Stomach (tissue), 4 donors: Measurements from ENCODE around the gene BCAP29.

Experiments used
- EP300 ChIP-seq: sonication (generic); formaldehyde crosslinking; IDR thresholded peaks from one replicate; pipeline ENCODE4 v1.6.1; 2017; ENCODE audit warnings: antibody characterized with exemption
- POLR2A ChIP-seq, 4 donors: fragments of 450-650 bp; IDR thresholded peaks; one replicate each; pipeline ENCODE4 v1.6.1; 2016; ENCODE audit warnings: antibody characterized with exemption in 4 of 4, control low read depth in 2 of 4, mild to moderate bottlenecking in 1 of 4, moderate library complexity in 1 of 4
- POLR2AphosphoS5 ChIP-seq, 3 donors: sonication (generic); formaldehyde crosslinking; IDR thresholded peaks; one replicate each; pipeline ENCODE4 v1.6.1; 2016; ENCODE audit warnings: antibody characterized with exemption in 3 of 3
- TF ChIP-seq, protein P1 (sequence below), 7 experiments: fragments of 450-650 bp in 4 of 7; fragments of 200-600 bp in 3 of 7; sonication (generic) in 3 of 7; IDR thresholded peaks; one replicate each; pipeline ENCODE4 v1.5.1; 2016 to 2019; ENCODE audit warnings: antibody characterized with exemption in 7 of 7, control low read depth in 2 of 7, mild to moderate bottlenecking in 1 of 7

- TF ChIP-seq, protein P1, sequence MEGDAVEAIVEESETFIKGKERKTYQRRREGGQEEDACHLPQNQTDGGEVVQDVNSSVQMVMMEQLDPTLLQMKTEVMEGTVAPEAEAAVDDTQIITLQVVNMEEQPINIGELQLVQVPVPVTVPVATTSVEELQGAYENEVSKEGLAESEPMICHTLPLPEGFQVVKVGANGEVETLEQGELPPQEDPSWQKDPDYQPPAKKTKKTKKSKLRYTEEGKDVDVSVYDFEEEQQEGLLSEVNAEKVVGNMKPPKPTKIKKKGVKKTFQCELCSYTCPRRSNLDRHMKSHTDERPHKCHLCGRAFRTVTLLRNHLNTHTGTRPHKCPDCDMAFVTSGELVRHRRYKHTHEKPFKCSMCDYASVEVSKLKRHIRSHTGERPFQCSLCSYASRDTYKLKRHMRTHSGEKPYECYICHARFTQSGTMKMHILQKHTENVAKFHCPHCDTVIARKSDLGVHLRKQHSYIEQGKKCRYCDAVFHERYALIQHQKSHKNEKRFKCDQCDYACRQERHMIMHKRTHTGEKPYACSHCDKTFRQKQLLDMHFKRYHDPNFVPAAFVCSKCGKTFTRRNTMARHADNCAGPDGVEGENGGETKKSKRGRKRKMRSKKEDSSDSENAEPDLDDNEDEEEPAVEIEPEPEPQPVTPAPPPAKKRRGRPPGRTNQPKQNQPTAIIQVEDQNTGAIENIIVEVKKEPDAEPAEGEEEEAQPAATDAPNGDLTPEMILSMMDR (IDR thresholded peaks at IDR 0.05) = no peak
- TF ChIP-seq EP300 (no peak), POLR2A (IDR thresholded peaks at IDR 0.05) (no peak), POLR2AphosphoS5 (IDR thresholded peaks at IDR 0.05) (no peak)
Observed at GRCh38 chr7:107581387-107582013, 1.5 kb downstream of the BCAP29 start.
